GM23338 (cell line): ENCODE results near the gene NPC2. TPM values are rescaled to one million over a fixed set of nuclear protein-coding genes. Genes with fewer than 3 reads are reported as not detected.

Experiments
- ATAC-seq: fragments of 200-7000 bp; cut with Tn5 transposase; 3 replicates; pipeline ENCODE4 v1.9.1; 2020
- DNase-seq: peaks from one replicate; pipeline ENCODE4 v3.0.0-alpha.2; 2015; ENCODE audit warnings: low spot score
- H2AFZ ChIP-seq: fragments of 200-600 bp; sonication (generic); 2 replicates; pipeline ENCODE4 v1.8.0; 2016; ENCODE audit warnings: antibody characterized with exemption, mild to moderate bottlenecking, moderate library complexity
- H3F3A ChIP-seq: fragments of 200-600 bp; sonication (generic); replicated peaks from 2 replicates; pipeline ENCODE4 v1.8.0; 2017; ENCODE audit warnings: antibody characterized with exemption, mixed run types, low read depth
- H3K27ac ChIP-seq: fragments of 200-600 bp; sonication (generic); 2 replicates; pipeline ENCODE4 v1.6.1; 2016; ENCODE audit warnings: low read depth
- H3K27me3 ChIP-seq: fragments of 200-600 bp; sonication (generic); 2 replicates; pipeline ENCODE4 v1.8.0; 2016; ENCODE audit warnings: mild to moderate bottlenecking, mixed run types, moderate library complexity; ENCODE audit not compliant: insufficient read depth
- H3K36me3 ChIP-seq: fragments of 200-600 bp; sonication (generic); 2 replicates; pipeline ENCODE4 v1.8.0; 2016; ENCODE audit warnings: mild to moderate bottlenecking; ENCODE audit not compliant: insufficient read depth
- H3K4me1 ChIP-seq: fragments of 200-600 bp; sonication (generic); 2 replicates; pipeline ENCODE4 v1.8.0; 2016; ENCODE audit warnings: mild to moderate bottlenecking, moderate library complexity; ENCODE audit not compliant: insufficient read depth
- H3K4me2 ChIP-seq: fragments of 200-600 bp; sonication (generic); 2 replicates; pipeline ENCODE4 v1.7.1; 2017; ENCODE audit warnings: mixed run types
- H3K4me3 ChIP-seq: fragments of 200-600 bp; sonication (generic); 2 replicates; pipeline ENCODE4 v1.6.1; 2016; ENCODE audit warnings: mixed run types
- H3K79me2 ChIP-seq: fragments of 200-600 bp; sonication (generic); replicated peaks from 2 replicates; pipeline ENCODE4 v1.8.0; 2017; ENCODE audit warnings: mild to moderate bottlenecking; ENCODE audit not compliant: insufficient read depth
- H3K9me2 ChIP-seq: fragments of 200-600 bp; sonication (generic); 2 replicates; pipeline ENCODE4 v1.8.0; 2017; ENCODE audit not compliant: insufficient read depth
- H4K20me1 ChIP-seq: fragments of 200-600 bp; sonication (generic); replicated peaks from 2 replicates; pipeline ENCODE4 v1.8.0; 2017; ENCODE audit warnings: mild to moderate bottlenecking; ENCODE audit not compliant: insufficient read depth
- H3K27ac Mint-ChIP-seq: 2 replicates; pipeline ENCODE4 v1.8.0; 2020; ENCODE audit warnings: inconsistent platforms, mild to moderate bottlenecking, moderate library complexity, mixed read lengths
- H3K27me3 Mint-ChIP-seq: 3 replicates; pipeline ENCODE4 v1.8.0; 2022; ENCODE audit warnings: low read depth, mild to moderate bottlenecking, moderate library complexity, mixed read lengths, inconsistent platforms; ENCODE audit not compliant: insufficient read depth, poor library complexity
- H3K36me3 Mint-ChIP-seq: 3 replicates; pipeline ENCODE4 v1.8.0; 2021; ENCODE audit warnings: low read depth, mild to moderate bottlenecking, inconsistent platforms, moderate library complexity, mixed read lengths
- H3K4me1 Mint-ChIP-seq: 3 replicates; pipeline ENCODE4 v1.8.0; 2020; ENCODE audit warnings: mild to moderate bottlenecking, inconsistent platforms, mixed read lengths
- H3K4me3 Mint-ChIP-seq: 3 replicates; pipeline ENCODE4 v1.8.0; 2021; ENCODE audit warnings: moderate library complexity, mild to moderate bottlenecking, inconsistent platforms, mixed read lengths
- H3K9me3 Mint-ChIP-seq: 3 replicates; pipeline ENCODE4 v1.8.0; 2020; ENCODE audit warnings: moderate library complexity, mild to moderate bottlenecking, inconsistent platforms, mixed read lengths
- CREB1 ChIP-seq: fragments of 250-450 bp; sonication (Bioruptor Pico); IDR thresholded peaks from 2 replicates; pipeline ENCODE4 v1.5.0; 2020; ENCODE audit warnings: low read depth, mild to moderate bottlenecking, moderate library complexity
- CTCF ChIP-seq, 2 experiments: fragments of 200-600 bp in 1 of 2; sonication (generic) in 1 of 2; conservative IDR thresholded peaks; 2 replicates each; pipeline versions ENCODE4 v1.5.1 to v1.6.1; 2016 to 2017; ENCODE audit warnings: antibody characterized with exemption in 2 of 2, low read depth in 2 of 2, mild to moderate bottlenecking in 2 of 2, moderate library complexity in 1 of 2
- ETS1 ChIP-seq: IDR thresholded peaks from 2 replicates; pipeline ENCODE4 v1.6.1; 2016; ENCODE audit warnings: antibody characterized with exemption
- EZH2 ChIP-seq: fragments of 200-600 bp; sonication (generic); IDR thresholded peaks from one replicate; pipeline ENCODE4 v1.8.0; 2017; ENCODE audit warnings: antibody characterized with exemption, mild to moderate bottlenecking, low read depth; ENCODE audit not compliant: unreplicated experiment
- EZH2phosphoT487 ChIP-seq: fragments of 200-600 bp; sonication (generic); IDR thresholded peaks from one replicate; pipeline ENCODE4 v1.8.1; 2018; ENCODE audit warnings: antibody characterized with exemption; ENCODE audit not compliant: unreplicated experiment
- JUNB ChIP-seq: IDR thresholded peaks from one replicate; pipeline ENCODE4 v1.6.1; 2016; ENCODE audit warnings: antibody characterized with exemption; ENCODE audit not compliant: unreplicated experiment
- REST ChIP-seq: IDR thresholded peaks from one replicate; pipeline ENCODE4 v1.6.1; 2018; ENCODE audit warnings: antibody characterized with exemption; ENCODE audit not compliant: unreplicated experiment
- ZNF114 ChIP-seq: fragments of 250-450 bp; sonication (Bioruptor Pico); IDR thresholded peaks from 2 replicates; pipeline ENCODE4 v1.5.0; 2020; ENCODE audit warnings: mild to moderate bottlenecking, moderate library complexity
- ZNF331 ChIP-seq: fragments of 250-450 bp; sonication (Bioruptor Pico); IDR thresholded peaks from 2 replicates; pipeline ENCODE4 v1.5.0; 2020; ENCODE audit warnings: low read depth, mild to moderate bottlenecking, moderate library complexity
- polyA plus RNA-seq: library from polyadenylated mRNA; unstranded; fragments of >200 nt; fragmentation: Nextera tagmentation; extraction: Ambion mirVana; gene quantifications from 2 replicates; pipeline ENCODE4 v1.2.1, GENCODE V29; 2016
- total RNA-seq: library from RNA; depleted of rRNA; stranded (reverse); fragments of >200 nt; shearing (Covaris generic); gene quantifications from 2 replicates; pipeline ENCODE4 v1.2.3, GENCODE V29; 2014

NPC2 gene
- total and polyA plus RNA-seq, 2 experiments from 2014 or later: 287 to 344 TPM

GRCh38 chr14:74511966-74512830 is 19.1 kb upstream of the NPC2 start (continued):
- TF ChIP-seq ETS1 (no peak), JUNB (no peak), CREB1 (no peak), REST (no peak)

- H3K4me1 ChIP-seq: no peaks in the 10 kb centered on the region
- DNase-seq (no peak), ATAC-seq (no peak)
- no peaks in the 10 kb centered on the region for H3F3A ChIP-seq
- no peaks in the 10 kb centered on the region for H3K27me3 ChIP-seq
- H3K27ac ChIP-seq: no peak overlapping the region
- no peaks in the 10 kb centered on the region; the same call in 1 of the 2 replicates for H3K9me2 ChIP-seq
- H4K20me1 ChIP-seq: no peaks in the 10 kb centered on the region
- peaks cover 38% of the 10 kb centered on the region for H3K4me1 Mint-ChIP-seq
- no peaks in the 10 kb centered on the region for H3K36me3 ChIP-seq
- no peaks in the 10 kb centered on the region for H3K79me2 ChIP-seq
- no peak overlapping the region for H3K4me3 Mint-ChIP-seq
- no peaks in the 10 kb centered on the region for H3K36me3 Mint-ChIP-seq
- no peak overlapping the region for H2AFZ ChIP-seq
- H3K4me2 ChIP-seq: no peak overlapping the region
- no peak overlapping the region for H3K27ac Mint-ChIP-seq
- H3K4me3 ChIP-seq: no peak overlapping the region
- no peaks in the 10 kb centered on the region; the same call in 2 of the 3 replicates for H3K9me3 Mint-ChIP-seq
- peaks cover 35% of the 10 kb centered on the region for H3K27me3 Mint-ChIP-seq
- TF ChIP-seq REST: no peak
- no peak for TF ChIP-seq EZH2
- TF ChIP-seq EZH2phosphoT487: no peak
- TF ChIP-seq ZNF331 (CRISPR knock-in tag): no peak
- no peak for TF ChIP-seq CTCF (conservative IDR thresholded peaks at IDR 0.05; ENCODE audit: low read depth in 2 of 2)
- TF ChIP-seq ZNF114: no peak
- TF ChIP-seq JUNB: no peak
Measured at GRCh38 chr14:74510959-74511409, 17.9 kb upstream of the NPC2 start.
